Uterus (tissue), 4 donors: ENCODE measurements around the gene TTYH1. TPM values are rescaled to one million over a fixed set of nuclear protein-coding genes. Genes with fewer than 3 reads are reported as not detected.

Source experiments
- DNase-seq, 2 donors: peaks; one replicate each; pipeline ENCODE4 v3.0.0-alpha.2; 2019 to 2020
- H3K27ac ChIP-seq, 2 donors: fragments of 200-600 bp; sonication (generic); 1 replicate in 1 of 2; 2 replicates in 1 of 2; pipeline ENCODE4 v1.5.1; 2016 to 2018
- H3K27me3 ChIP-seq, 2 donors: fragments of 200-600 bp; sonication (generic); one replicate each; pipeline ENCODE4 v1.5.1; 2018 to 2019; ENCODE audit warnings: control low read depth in 1 of 2
- H3K36me3 ChIP-seq, 2 donors: fragments of 200-600 bp; sonication (generic); one replicate each; pipeline ENCODE4 v1.5.1; 2019; ENCODE audit warnings: control low read depth in 1 of 2
- H3K4me1 ChIP-seq, 2 donors: fragments of 200-600 bp; sonication (generic); one replicate each; pipeline ENCODE4 v1.5.1; 2018 to 2019; ENCODE audit warnings: control low read depth in 1 of 2
- H3K4me3 ChIP-seq, 2 donors: fragments of 200-600 bp; sonication (generic); 1 replicate in 1 of 2; 2 replicates in 1 of 2; pipeline ENCODE4 v1.5.1; 2018 to 2019; ENCODE audit warnings: mild to moderate bottlenecking in 1 of 2
- H3K9me3 ChIP-seq, 2 donors: fragments of 200-600 bp; sonication (generic); one replicate each; pipeline ENCODE4 v1.5.1; 2019; ENCODE audit warnings: control low read depth in 1 of 2
- CTCF ChIP-seq, 4 experiments: fragments of 200-600 bp in 2 of 4; fragments of 450-650 bp in 2 of 4; sonication (generic) in 2 of 4; IDR thresholded peaks; one replicate each; pipeline ENCODE4 v1.5.1; 2016 to 2019; ENCODE audit warnings: antibody characterized with exemption in 4 of 4, mild to moderate bottlenecking in 2 of 4, moderate library complexity in 1 of 4
- POLR2A ChIP-seq, 2 donors: fragments of 450-650 bp; IDR thresholded peaks; one replicate each; pipeline ENCODE4 v1.6.1; 2016; ENCODE audit warnings: antibody characterized with exemption in 2 of 2, mild to moderate bottlenecking in 1 of 2, moderate library complexity in 1 of 2
- intact Hi-C: fragments of 100-400 bp; cut with DNase I; formaldehyde crosslinking; loops from one replicate; pipeline ENCODE4 v1.15.1; 2023; ENCODE audit warnings: low total_unique reads
- total RNA-seq, 4 donors: library from RNA; depleted of rRNA in 3 of 4; stranded (reverse); fragments of >200 nt in 3 of 4; gene quantifications; one replicate each; pipeline versions ENCODE4 v1.1.0 to v1.2.4, GENCODE V29; 2014 to 2023
- donor health status: DM: yes; HTN: yes; CAD: no.

Gene TTYH1
- total RNA-seq, 4 donors from 2014 or later: 1.9 to 10.2 TPM; not detected in 2

GRCh38 chr19:54456423-54457373 lies 41.4 kb downstream of the TTYH1 start:
- no peak for TF ChIP-seq POLR2A (IDR thresholded peaks at IDR 0.05)
- TF ChIP-seq CTCF (IDR thresholded peaks at IDR 0.05): no peak
- no peaks in the 10 kb centered on the region for H3K9me3 ChIP-seq
- DNase-seq: no peak
- no peak overlapping the region for H3K4me3 ChIP-seq
- intact Hi-C loops: no loop called here
- no peaks in the 10 kb centered on the region for H3K27me3 ChIP-seq
- H3K27ac ChIP-seq: no peak overlapping the region
- H3K36me3 ChIP-seq: no peaks in the 10 kb centered on the region
- no peaks in the 10 kb centered on the region for H3K4me1 ChIP-seq

- H3K27ac ChIP-seq: no peak overlapping the region
- intact Hi-C loops: no loop called here
- no peaks in the 10 kb centered on the region for H3K9me3 ChIP-seq
- no peaks in the 10 kb centered on the region for H3K4me1 ChIP-seq
- no peaks in the 10 kb centered on the region for H3K36me3 ChIP-seq
- no peak overlapping the region for H3K4me3 ChIP-seq
- DNase-seq: no peak
- no peak for TF ChIP-seq CTCF (IDR thresholded peaks at IDR 0.05)
- no peak for TF ChIP-seq POLR2A (IDR thresholded peaks at IDR 0.05)
- H3K27me3 ChIP-seq: no peaks in the 10 kb centered on the region
These were observed 42.7 kb downstream of the TTYH1 start for GRCh38 chr19:54457773-54458647.

- no peaks in the 10 kb centered on the region for H3K4me1 ChIP-seq
- no peak overlapping the region for H3K27ac ChIP-seq
- no peak overlapping the region for H3K4me3 ChIP-seq
- H3K36me3 ChIP-seq: no peaks in the 10 kb centered on the region
- no peaks in the 10 kb centered on the region for H3K27me3 ChIP-seq
- no peak for DNase-seq
- intact Hi-C loops: no loop called here
- no peaks in the 10 kb centered on the region for H3K9me3 ChIP-seq
- TF ChIP-seq POLR2A (IDR thresholded peaks at IDR 0.05): no peak
- TF ChIP-seq CTCF (IDR thresholded peaks at IDR 0.05): no peak
These were observed 43.5 kb downstream of the TTYH1 start for GRCh38 chr19:54458648-54459281.

GRCh38 chr19:54459282-54460229 lies 44.3 kb downstream of the TTYH1 start:
- no peaks in the 10 kb centered on the region for H3K4me1 ChIP-seq
- H3K36me3 ChIP-seq: no peaks in the 10 kb centered on the region
- H3K27me3 ChIP-seq: no peaks in the 10 kb centered on the region
- TF ChIP-seq POLR2A (IDR thresholded peaks at IDR 0.05) (no peak), CTCF (IDR thresholded peaks at IDR 0.05) (no peak)
- H3K9me3 ChIP-seq: no peaks in the 10 kb centered on the region
- no peak overlapping the region for H3K4me3 ChIP-seq
- DNase-seq: no peak
- intact Hi-C loops: no loop called here
- no peak overlapping the region for H3K27ac ChIP-seq
